C4-2B (cell line): ENCODE results near the gene GALNT2.

Source experiments
- H3K27ac ChIP-seq: fragments of 450-650 bp; 2 replicates; pipeline ENCODE4 v1.5.1; 2017
- CTCF ChIP-seq: fragments of 450-650 bp; conservative IDR thresholded peaks from 2 replicates; pipeline ENCODE4 v1.5.1; 2017; ENCODE audit warnings: mild to moderate bottlenecking
- ZFX ChIP-seq: fragments of 450-650 bp; IDR thresholded peaks from 2 replicates; pipeline ENCODE4 v1.6.1; 2017

The GALNT2 gene

DNA sequence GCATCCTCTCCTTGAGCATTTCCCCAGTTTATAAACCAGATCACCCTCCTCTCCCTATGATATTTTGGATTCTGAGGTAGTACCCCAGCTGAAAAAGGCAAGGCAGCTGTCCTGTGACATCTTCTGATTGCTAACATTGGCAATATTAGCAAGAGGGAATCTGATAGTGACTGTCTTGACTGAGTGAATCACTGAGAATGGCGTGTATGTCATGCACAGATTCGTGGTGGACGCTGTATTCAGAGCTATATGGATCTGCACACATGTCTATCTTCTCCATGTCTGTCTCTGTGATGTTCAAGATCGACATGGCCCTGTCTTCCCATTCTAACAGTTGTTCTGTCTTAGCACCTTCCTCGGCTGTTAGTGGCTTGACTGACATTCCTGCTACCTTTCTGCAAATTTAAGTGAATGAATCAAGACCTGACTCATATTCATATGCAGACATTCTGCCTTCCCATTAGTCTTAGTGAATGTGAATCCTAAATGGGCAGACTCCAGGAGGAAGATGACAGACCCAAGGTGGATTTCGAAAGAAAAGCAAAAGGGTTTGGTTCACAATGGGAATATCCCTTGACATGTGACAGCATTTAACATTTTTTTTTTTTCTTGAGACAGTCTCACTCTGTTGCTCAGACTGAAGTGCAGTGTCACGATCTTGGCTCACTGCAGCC lies 261.4 kb downstream of the GALNT2 start:
- no peak for TF ChIP-seq ZFX
- TF ChIP-seq CTCF, result no peak
- no peak overlapping the region for H3K27ac ChIP-seq

DNA sequence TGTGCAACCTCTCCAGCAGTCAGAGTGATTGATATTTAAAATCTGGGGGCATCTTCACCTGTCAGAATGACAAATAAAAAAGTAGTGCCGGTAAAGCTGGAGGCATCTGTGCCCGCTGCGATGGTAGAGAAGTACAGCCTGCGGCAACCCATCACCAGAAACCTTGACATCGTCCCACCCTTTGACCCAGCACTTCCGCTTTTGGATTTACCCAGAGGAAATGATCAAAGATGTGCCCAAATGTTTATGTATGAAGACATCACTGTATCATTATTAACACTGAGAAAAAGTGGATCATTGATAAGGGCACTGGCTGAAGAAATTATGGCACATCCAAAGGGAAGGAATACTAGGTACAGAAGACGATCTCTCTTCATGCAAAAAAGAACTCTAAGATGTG lies 263.1 kb downstream of the GALNT2 start:
- no peak overlapping the region for H3K27ac ChIP-seq
- TF ChIP-seq ZFX (no peak), CTCF (no peak)
